ENCODE measurements around the gene LRRK1.

LRRK1 gene

GRCh38 chr15:100983221-100983620 is 64.1 kb downstream of the LRRK1 start:
- TF ChIP-seq, protein P1, sequence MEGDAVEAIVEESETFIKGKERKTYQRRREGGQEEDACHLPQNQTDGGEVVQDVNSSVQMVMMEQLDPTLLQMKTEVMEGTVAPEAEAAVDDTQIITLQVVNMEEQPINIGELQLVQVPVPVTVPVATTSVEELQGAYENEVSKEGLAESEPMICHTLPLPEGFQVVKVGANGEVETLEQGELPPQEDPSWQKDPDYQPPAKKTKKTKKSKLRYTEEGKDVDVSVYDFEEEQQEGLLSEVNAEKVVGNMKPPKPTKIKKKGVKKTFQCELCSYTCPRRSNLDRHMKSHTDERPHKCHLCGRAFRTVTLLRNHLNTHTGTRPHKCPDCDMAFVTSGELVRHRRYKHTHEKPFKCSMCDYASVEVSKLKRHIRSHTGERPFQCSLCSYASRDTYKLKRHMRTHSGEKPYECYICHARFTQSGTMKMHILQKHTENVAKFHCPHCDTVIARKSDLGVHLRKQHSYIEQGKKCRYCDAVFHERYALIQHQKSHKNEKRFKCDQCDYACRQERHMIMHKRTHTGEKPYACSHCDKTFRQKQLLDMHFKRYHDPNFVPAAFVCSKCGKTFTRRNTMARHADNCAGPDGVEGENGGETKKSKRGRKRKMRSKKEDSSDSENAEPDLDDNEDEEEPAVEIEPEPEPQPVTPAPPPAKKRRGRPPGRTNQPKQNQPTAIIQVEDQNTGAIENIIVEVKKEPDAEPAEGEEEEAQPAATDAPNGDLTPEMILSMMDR (IDR thresholded peaks at IDR 0.05; ENCODE audit: low read depth, low read length) = no peak
- no peak overlapping the region for H3K4me3 ChIP-seq (replicated peaks in 1 of 2; ENCODE audit: low read depth in 2 of 2, low read length in 2 of 2)
- no peak for DNase-seq (ENCODE audit: low read depth in 2 of 2)

- TF ChIP-seq, protein P1 (IDR thresholded peaks at IDR 0.05; ENCODE audit: low read depth, low read length) = no peak
- DNase-seq (ENCODE audit: low read depth in 2 of 2) = no peak
- H3K4me3 ChIP-seq (replicated peaks in 1 of 2; ENCODE audit: low read depth in 2 of 2, low read length in 2 of 2) = no peak overlapping the region
Observed at GRCh38 chr15:100985401-100985800, 66.2 kb downstream of the LRRK1 start.

DNA sequence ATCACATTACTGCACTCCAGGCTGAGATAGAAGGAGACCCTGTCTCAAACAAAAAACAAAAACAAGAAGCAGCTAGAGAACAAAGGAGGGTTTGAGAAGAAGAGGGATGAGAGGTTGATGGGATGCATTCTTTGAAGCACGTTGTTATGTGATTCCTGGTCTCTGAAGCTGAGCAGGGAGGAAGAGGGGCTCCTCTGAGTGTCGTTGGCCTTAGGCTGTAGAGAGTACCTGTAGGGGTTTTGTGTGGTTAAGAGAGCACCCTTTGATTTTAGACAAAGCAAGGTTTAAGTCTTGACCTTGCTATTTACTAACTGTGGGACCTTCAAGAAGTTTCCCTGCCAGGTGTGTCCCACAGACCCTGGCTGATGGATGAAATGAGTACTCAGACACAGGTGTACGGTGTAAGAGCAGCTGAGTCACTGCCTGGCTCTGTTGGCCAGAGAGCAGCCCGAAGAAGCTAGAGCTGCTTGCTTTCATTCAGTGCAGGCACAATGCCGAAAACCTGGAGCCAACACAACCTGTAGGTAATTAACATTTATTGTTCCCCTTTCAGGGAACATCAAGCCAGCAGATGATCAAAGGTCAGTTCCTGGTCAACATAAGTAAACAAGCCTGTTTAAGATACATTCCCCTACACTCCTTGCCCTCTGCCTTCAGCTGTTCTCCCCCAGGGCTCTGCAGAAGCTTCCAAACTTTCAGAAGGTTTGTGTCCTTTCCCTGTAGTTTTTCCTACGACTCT is 67.2 kb downstream of the LRRK1 start:
- TF ChIP-seq, protein P1 (IDR thresholded peaks at IDR 0.05; ENCODE audit: low read depth, low read length) = no peak
- DNase-seq (ENCODE audit: low read depth in 2 of 2) = no peak
- H3K4me3 ChIP-seq (replicated peaks in 1 of 2; ENCODE audit: low read depth in 2 of 2, low read length in 2 of 2) = no peak overlapping the region

GRCh38 chr15:100987143-100987542 is 68.0 kb downstream of the LRRK1 start:
- peak; percentile 20 to 38 for DNase-seq (ENCODE audit: low read depth in 2 of 2)
- H3K4me3 ChIP-seq (replicated peaks in 1 of 2; ENCODE audit: low read depth in 2 of 2, low read length in 2 of 2) = no peak overlapping the region
- TF ChIP-seq, protein P1 (IDR thresholded peaks at IDR 0.05; ENCODE audit: low read depth, low read length) = no peak

DNA sequence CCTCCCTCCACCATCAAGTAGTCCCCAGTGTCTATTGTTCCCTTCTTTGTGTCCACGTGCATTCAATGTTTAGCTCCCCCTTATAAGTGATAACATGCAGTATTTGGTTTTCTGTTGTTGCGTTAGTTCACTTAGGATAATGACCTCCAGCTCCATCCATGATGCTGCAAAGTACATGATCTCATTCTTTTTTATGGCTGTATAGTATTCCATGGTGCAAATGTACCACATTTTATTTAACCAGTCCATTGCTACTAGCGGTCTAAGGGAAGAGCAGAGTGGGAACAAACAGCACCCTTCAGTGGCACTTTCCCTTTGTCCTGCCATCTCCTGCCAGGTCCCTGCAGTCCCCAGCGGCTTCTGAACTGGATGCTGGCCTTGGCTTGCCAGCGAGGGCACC is 69.1 kb downstream of the LRRK1 start:
- DNase-seq (ENCODE audit: low read depth in 2 of 2) = no peak
- H3K4me3 ChIP-seq (replicated peaks in 1 of 2; ENCODE audit: low read depth in 2 of 2, low read length in 2 of 2) = no peak overlapping the region
- TF ChIP-seq, protein P1 (IDR thresholded peaks at IDR 0.05; ENCODE audit: low read depth, low read length) = no peak

DNA sequence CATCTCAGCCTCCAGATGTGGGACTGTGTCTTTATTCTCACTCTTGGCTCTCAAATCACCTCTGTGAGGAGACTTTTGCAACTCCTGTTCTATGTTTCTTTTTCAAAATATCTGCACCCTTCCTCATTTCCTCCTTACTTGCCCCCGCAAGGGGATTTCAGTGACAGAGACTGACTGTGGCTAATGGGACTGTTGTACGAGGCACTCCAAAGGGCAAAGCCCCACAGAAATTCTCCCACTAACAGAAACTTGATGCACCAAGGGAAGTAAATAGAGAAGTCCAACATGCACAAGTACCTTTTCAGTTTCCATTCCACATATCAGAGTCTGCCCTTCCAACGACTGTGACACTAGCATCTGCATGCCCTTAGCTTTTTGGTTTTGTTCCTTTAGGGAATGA is 69.7 kb downstream of the LRRK1 start:
- no peak for DNase-seq (ENCODE audit: low read depth in 2 of 2)
- no peak overlapping the region for H3K4me3 ChIP-seq (replicated peaks in 1 of 2; ENCODE audit: low read depth in 2 of 2, low read length in 2 of 2)
- TF ChIP-seq, protein P1 (IDR thresholded peaks at IDR 0.05; ENCODE audit: low read depth, low read length) = no peak
